Type B pancreatic cell (in vitro differentiated cells): ENCODE results near the gene LEMD2. TPM values are rescaled to one million over a fixed set of nuclear protein-coding genes. Genes with fewer than 3 reads are reported as not detected.

Source experiments
- DNase-seq: peaks from one replicate; pipeline ENCODE4 v3.0.0; 2021; ENCODE audit warnings: mixed read lengths; ENCODE audit not compliant: unreplicated experiment; ENCODE audit errors: extremely low spot score
- H3K27ac Mint-ChIP-seq: 2 replicates; pipeline ENCODE4 v1.8.0; 2021; ENCODE audit warnings: mild to moderate bottlenecking, mixed read lengths
- H3K27me3 Mint-ChIP-seq: 2 replicates; pipeline ENCODE4 v1.8.0; 2021; ENCODE audit warnings: mixed read lengths
- H3K36me3 Mint-ChIP-seq: 2 replicates; pipeline ENCODE4 v1.8.0; 2021; ENCODE audit warnings: mixed read lengths
- H3K4me1 Mint-ChIP-seq: one replicate; pipeline ENCODE4 v1.8.0; 2021; ENCODE audit warnings: mixed read lengths; ENCODE audit not compliant: unreplicated experiment
- H3K4me3 Mint-ChIP-seq: 2 replicates; pipeline ENCODE4 v1.8.0; 2021; ENCODE audit warnings: mild to moderate bottlenecking, mixed read lengths
- H3K9me3 Mint-ChIP-seq: 2 replicates; pipeline ENCODE4 v1.8.0; 2021; ENCODE audit warnings: mixed read lengths
- CTCF ChIP-seq: fragments of 200-600 bp; sonication (generic); conservative IDR thresholded peaks from 2 replicates; pipeline ENCODE4 v1.5.0; 2021; ENCODE audit warnings: antibody characterized with exemption, mild to moderate bottlenecking
- total RNA-seq: library from RNA; stranded (reverse); gene quantifications from 2 replicates; pipeline ENCODE4 v1.2.1, GENCODE V29; 2021; ENCODE audit warnings: low replicate concordance

LEMD2 gene
- total RNA-seq, 1 donor from 2014 or later = 64.7 TPM

- Mint-ChIP-seq H3K27ac (no peak overlapping the region), H3K4me3 (no peak overlapping the region), H3K4me1 (peaks cover 11% of the 10 kb centered on the region), H3K27me3 (no peaks in the 10 kb centered on the region), H3K9me3 (no peaks in the 10 kb centered on the region), H3K36me3 (no peaks in the 10 kb centered on the region)
- no peak for DNase-seq
- TF ChIP-seq CTCF = no peak
These were observed 33.7 kb downstream of the LEMD2 start for GRCh38 chr6:33755070-33755869.

GRCh38 chr6:33754222-33754621 lies 34.7 kb downstream of the LEMD2 start:
- H3K4me3 Mint-ChIP-seq = no peak overlapping the region
- H3K9me3 Mint-ChIP-seq = no peaks in the 10 kb centered on the region
- no peak for TF ChIP-seq CTCF
- no peaks in the 10 kb centered on the region for H3K36me3 Mint-ChIP-seq
- H3K27me3 Mint-ChIP-seq = no peaks in the 10 kb centered on the region
- no peak for DNase-seq
- peaks cover 19% of the 10 kb centered on the region for H3K4me1 Mint-ChIP-seq
- no peak overlapping the region for H3K27ac Mint-ChIP-seq

GRCh38 chr6:33752646-33753015 lies 36.3 kb downstream of the LEMD2 start:
- H3K36me3 Mint-ChIP-seq = no peaks in the 10 kb centered on the region
- TF ChIP-seq CTCF = no peak
- DNase-seq = no peak
- peaks cover 25% of the 10 kb centered on the region for H3K4me1 Mint-ChIP-seq
- H3K9me3 Mint-ChIP-seq = no peaks in the 10 kb centered on the region
- H3K4me3 Mint-ChIP-seq = no peak overlapping the region
- no peaks in the 10 kb centered on the region for H3K27me3 Mint-ChIP-seq
- H3K27ac Mint-ChIP-seq = no peak overlapping the region

- DNase-seq = no peak
- Mint-ChIP-seq H3K27ac (no peak overlapping the region), H3K36me3 (no peaks in the 10 kb centered on the region), H3K9me3 (no peaks in the 10 kb centered on the region), H3K27me3 (peaks cover 3% of the 10 kb centered on the region), H3K4me1 (peaks cover 31% of the 10 kb centered on the region), H3K4me3 (no peak overlapping the region)
- no peak for TF ChIP-seq CTCF
These were observed 36.9 kb downstream of the LEMD2 start for GRCh38 chr6:33751771-33752645.

- Mint-ChIP-seq H3K9me3 (no peaks in the 10 kb centered on the region), H3K4me3 (no peak overlapping the region), H3K27me3 (peaks cover 3% of the 10 kb centered on the region), H3K36me3 (no peaks in the 10 kb centered on the region), H3K4me1 (peaks cover 35% of the 10 kb centered on the region), H3K27ac (no peak overlapping the region)
- no peak for TF ChIP-seq CTCF
- no peak for DNase-seq
These were observed 38.5 kb downstream of the LEMD2 start for GRCh38 chr6:33750244-33750991.
